Measurements from ENCODE around the gene FKBP3. TPM values are rescaled to one million over a fixed set of nuclear protein-coding genes. Genes with fewer than 3 reads are reported as not detected.
A peak's percentile ranks its signal among the peaks of the same experiment; 100 is the strongest.

FKBP3 gene
- total and polyA plus RNA-seq, 2 of the 4 experiments (the other 2 are of a cell fraction) = 8.6 to 45.3 TPM

- H3K9ac ChIP-seq (ENCODE audit: low read depth, low read length) = peak within 1 kb of the TSS; percentile 83
- peak within 1 kb of the TSS; percentile 92 for H2AFZ ChIP-seq (replicated peaks; ENCODE audit: low read length, poor library complexity)
- H2AK5ac ChIP-seq (ENCODE audit: low read depth, low read length) = 0 out of 2 replicates have a peak within 1 kb of the TSS, but pooled peaks have one; percentile 30
- H3K9me1 ChIP-seq (ENCODE audit: insufficient read depth, low read length) = no peaks in the 10 kb centered on the region
- in situ Hi-C loops (cut with MboI; ENCODE audit: low sequenced_read_pairs) = loop anchor here (10.0 kb wide), 1 partner anchor 171 kb away; the partner anchor contains the start of genes KLHL28 and TOGARAM1
- no peak within 1 kb of the TSS for H2BK15ac ChIP-seq (ENCODE audit: low read depth, low read length)
- no peaks in the 10 kb centered on the region for H4K20me1 ChIP-seq (ENCODE audit: insufficient read depth, low read length)
- ChIA-PET POLR2A (ENCODE audit: unreplicated experiment) (no interaction called here), CTCF (no interaction called here)
- dilution Hi-C loops (cut with HindIII; ENCODE audit: low sequenced_read_pairs, unreplicated experiment) = no loop called here
- peak within 1 kb of the TSS; percentile 20 for H3K27ac ChIP-seq (ENCODE audit: insufficient read depth, low read length)
- DNase-seq (peak; percentile 98), ATAC-seq (ENCODE audit: low read depth) (peak; percentile 58)
- peak within 1 kb of the TSS; percentile 86 for H2BK5ac ChIP-seq (ENCODE audit: low read depth, low read length, poor library complexity, severe bottlenecking)
- H3K56ac ChIP-seq (ENCODE audit: extremely low read depth, insufficient read depth, low read length) = peak within 1 kb of the TSS; percentile 79; the same call in 1 of the 2 replicates
- WGBS, 2 experiments (ENCODE audit: extremely low coverage in 2 of 2, insufficient read length in 1 of 2) = 1% methylated on average over 30 of the region's 48 CpGs; no CpG with 5 or more reads in 1 of the 2 experiments
- peak within 1 kb of the TSS; percentile 53 to 88 for H4K8ac ChIP-seq (ENCODE audit: low read depth in 2 of 2, low read length in 2 of 2)
- no peaks in the 10 kb centered on the region for H3K9me3 ChIP-seq (ENCODE audit: control insufficient read depth, insufficient read depth, low read length)
- peak within 1 kb of the TSS; percentile 64 for H3K14ac ChIP-seq (replicated peaks; ENCODE audit: low read depth, low read length)
- H2AK9ac ChIP-seq (replicated peaks; ENCODE audit: low read depth, low read length, poor library complexity) = peak within 1 kb of the TSS; percentile 47
- no peak within 1 kb of the TSS for H2BK120ac ChIP-seq (ENCODE audit: low read depth, low read length)
- peaks cover 7 to 31% of the 10 kb centered on the region in 2 experiments; a peak in 3 of 4 replicates for H3K79me1 ChIP-seq (ENCODE audit: low read depth in 1 of 2, low read length in 2 of 2)
- peak within 1 kb of the TSS; percentile 22; the same call in 1 of the 2 replicates for H3K18ac ChIP-seq (ENCODE audit: low read depth, low read length)
- intact Hi-C loops (cut with micrococcal nuclease) = loop anchor here (1.0 to 5.0 kb wide), 3 partner anchors 133 to 219 kb away; partner anchors contain the start of gene KLHL28
- peak within 1 kb of the TSS; percentile 34; the same call in 1 of the 2 replicates for H3K4ac ChIP-seq (ENCODE audit: low read depth, low read length)
- no peaks in the 10 kb centered on the region for H3K27me3 ChIP-seq (ENCODE audit: control insufficient read depth, insufficient read depth, low read length)
- H3K4me2 ChIP-seq (ENCODE audit: low read depth, low read length) = peak within 1 kb of the TSS; percentile 92
- peak within 1 kb of the TSS; percentile 61; the same call in 1 of the 2 replicates for H3K23ac ChIP-seq (ENCODE audit: low read depth, low read length)
- BruUV-seq (replicated peaks) = TSS peak; percentile 63
- H3K4me3 ChIP-seq (ENCODE audit: insufficient read depth, low read depth, low read length) = peak within 1 kb of the TSS; percentile 82
- H3K4me1 ChIP-seq (ENCODE audit: control insufficient read depth, insufficient read depth, low read length) = no peaks in the 10 kb centered on the region
- H3K36me3 ChIP-seq (ENCODE audit: control insufficient read depth, insufficient read depth, low read length) = no peaks in the 10 kb centered on the region
- peak within 1 kb of the TSS; percentile 28 for H4K91ac ChIP-seq (ENCODE audit: insufficient read depth, low read depth, low read length)
- H4K5ac ChIP-seq (ENCODE audit: low read depth, low read length) = peak within 1 kb of the TSS; percentile 47; the same call in 1 of the 2 replicates
- H2BK20ac ChIP-seq (ENCODE audit: low read depth, low read length) = no peak within 1 kb of the TSS
- TF ChIP-seq RAD21 (IDR thresholded peaks at IDR 0.05; ENCODE audit: low read length) (no peak; the same call in 1 of the 2 replicates), SMC3 (IDR thresholded peaks at IDR 0.05; ENCODE audit: low read depth, low read length) (no peak), RCOR1 (IDR thresholded peaks at IDR 0.05; ENCODE audit: insufficient replicate concordance, low read length) (no peak), MAFK (IDR thresholded peaks at IDR 0.05; ENCODE audit: low read depth, low read length) (no peak), RFX5 (IDR thresholded peaks at IDR 0.05; ENCODE audit: low read depth, low read length) (no peak), BHLHE40 (IDR thresholded peaks at IDR 0.05; ENCODE audit: low read depth, low read length) (peak; percentile 22; the same call in 1 of the 2 replicates), NFE2L2 (IDR thresholded peaks at IDR 0.05; ENCODE audit: low read depth, low read length) (no peak), ELK1 (IDR thresholded peaks at IDR 0.05; ENCODE audit: borderline replicate concordance, low read depth, low read length) (no peak), CHD1 (IDR thresholded peaks at IDR 0.05; ENCODE audit: low read depth, low read length) (no peak), MXI1 (IDR thresholded peaks at IDR 0.05; ENCODE audit: borderline replicate concordance, low read depth, low read length) (peak; percentile 77), USF2 (IDR thresholded peaks at IDR 0.05; ENCODE audit: low read depth, low read length) (no peak), MAZ (IDR thresholded peaks at IDR 0.05; ENCODE audit: borderline replicate concordance, low read depth, low read length) (no peak), POLR2A (IDR thresholded peaks at IDR 0.05; ENCODE audit: low read depth, low read length) (no peak)
Observed at GRCh38 chr14:45135659-45136395, 1.5 kb upstream of the FKBP3 start, which contains the start of gene FANCM. Gene FANCM (plus strand): TSS chr14:45135930. CDS start chr14:45136032, 102 bp downstream.
